GM19467 (cell line): Measurements from ENCODE around the gene PTEN.
"Not testable (repeated sequence)": the region's sequence is repeated elsewhere in the genome, so short reads cannot be mapped to it uniquely, and the experiment has no call there.

Source experiments
- ATAC-seq: cut with Tn5 transposase; IDR thresholded peaks from one replicate; pipeline ENCODE4 v1.9.1; 2021; ENCODE audit warnings: mild to moderate bottlenecking, moderate library complexity; ENCODE audit not compliant: unreplicated experiment

The PTEN gene

GRCh38 chr10:87844837-87845623, 18.4 kb upstream of the PTEN start:
- no peak for ATAC-seq

DNA sequence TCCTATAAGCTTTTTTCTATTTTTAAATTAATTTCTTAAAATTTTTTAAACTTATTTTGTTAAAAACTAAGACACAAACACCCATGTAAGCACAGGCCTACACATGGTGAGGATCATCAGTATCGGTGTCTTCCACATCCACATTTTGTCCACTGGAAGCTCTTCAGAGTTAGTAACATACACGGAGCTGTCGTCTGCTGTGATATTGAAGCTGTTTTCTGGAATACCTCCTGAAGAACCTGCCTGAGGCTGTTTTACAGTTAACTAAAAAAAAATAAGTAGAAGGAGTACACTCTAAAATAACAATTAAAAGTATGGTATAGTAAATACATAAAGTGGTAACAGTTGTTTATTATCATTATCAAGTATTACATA, 17.8 kb upstream of the PTEN start:
- no peak for ATAC-seq

- no peak for ATAC-seq
Measured at GRCh38 chr10:87846023-87846422, 17.4 kb upstream of the PTEN start.

DNA sequence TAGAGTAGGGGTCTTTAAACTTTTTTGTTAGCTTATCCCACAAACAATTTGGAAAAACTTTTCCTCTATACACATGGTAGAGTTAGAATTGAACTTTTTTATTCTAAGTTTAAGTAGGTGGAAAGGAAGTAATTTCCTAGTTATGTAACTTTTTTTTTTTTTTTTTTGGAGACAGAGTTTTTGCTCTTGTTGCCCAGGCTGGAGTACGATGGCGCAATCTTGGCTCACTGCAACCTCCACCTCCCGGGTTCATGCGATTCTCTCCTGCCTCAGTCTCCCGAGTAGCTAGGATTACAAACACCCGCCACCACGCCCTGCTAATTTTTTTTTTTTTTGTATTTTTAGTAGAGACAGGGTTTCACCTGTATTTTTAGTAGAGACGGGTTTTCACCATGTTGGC, 16.7 kb upstream of the PTEN start:
- ATAC-seq: not testable (repeated sequence)

- ATAC-seq: no peak
Measured at GRCh38 chr10:87847550-87847949, 15.9 kb upstream of the PTEN start.

- no peak for ATAC-seq
Measured at GRCh38 chr10:87849001-87849400, 14.4 kb upstream of the PTEN start.

GRCh38 chr10:87850742-87851205, 12.7 kb upstream of the PTEN start:
- no peak for ATAC-seq

DNA sequence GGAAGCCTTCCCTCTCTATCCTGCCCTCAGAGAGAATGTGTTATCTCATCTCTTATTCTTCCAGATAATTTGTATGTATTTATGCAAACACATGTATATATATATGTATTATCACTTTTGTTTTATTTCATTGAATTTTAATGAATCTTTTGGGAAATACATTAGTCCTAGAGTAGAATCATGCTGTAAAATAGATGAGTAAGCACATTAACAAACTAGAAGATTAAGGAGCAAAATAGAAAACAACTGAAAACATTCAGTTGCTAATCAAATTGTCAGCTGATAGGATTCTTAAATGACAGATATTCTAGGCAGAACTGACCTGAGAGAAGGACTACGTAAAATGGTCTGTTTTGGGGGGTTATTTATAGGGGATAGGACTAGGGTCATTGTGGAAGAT, 11.3 kb upstream of the PTEN start:
- ATAC-seq: no peak

GRCh38 chr10:87855247-87855646, 8.2 kb upstream of the PTEN start:
- not testable (repeated sequence) for ATAC-seq

- ATAC-seq: not testable (repeated sequence)
Measured at GRCh38 chr10:87855665-87856064, 7.8 kb upstream of the PTEN start.

GRCh38 chr10:87860156-87860795, 3.1 kb upstream of the PTEN start:
- no peak for ATAC-seq

DNA sequence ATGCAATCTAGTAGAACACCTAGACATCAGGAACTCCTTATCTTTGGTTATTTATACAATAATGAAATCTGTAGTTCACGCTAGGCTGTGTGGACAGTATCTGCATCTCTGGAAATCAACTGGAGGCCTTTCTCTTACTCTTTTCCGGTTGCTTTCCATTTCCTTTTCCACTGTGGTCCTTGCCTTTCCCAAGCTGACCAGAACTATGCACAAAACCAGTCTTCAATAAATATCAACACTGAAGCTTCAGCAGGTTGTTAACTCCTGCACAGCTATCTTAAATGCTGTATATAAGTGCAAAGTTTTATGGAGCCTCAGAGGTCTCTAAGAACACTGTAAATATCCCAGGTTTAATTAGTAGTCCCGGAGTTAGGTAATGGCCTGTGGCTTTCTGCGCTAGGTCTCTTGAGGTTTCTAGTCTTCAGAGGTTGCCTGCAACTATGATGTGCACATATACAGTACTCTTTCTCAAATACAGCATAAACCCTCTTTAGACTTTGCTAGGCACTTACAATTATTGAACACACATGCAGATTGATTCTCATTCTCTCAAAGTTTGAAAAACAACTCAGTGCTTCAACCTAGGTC, 2.5 kb upstream of the PTEN start:
- no peak for ATAC-seq

DNA sequence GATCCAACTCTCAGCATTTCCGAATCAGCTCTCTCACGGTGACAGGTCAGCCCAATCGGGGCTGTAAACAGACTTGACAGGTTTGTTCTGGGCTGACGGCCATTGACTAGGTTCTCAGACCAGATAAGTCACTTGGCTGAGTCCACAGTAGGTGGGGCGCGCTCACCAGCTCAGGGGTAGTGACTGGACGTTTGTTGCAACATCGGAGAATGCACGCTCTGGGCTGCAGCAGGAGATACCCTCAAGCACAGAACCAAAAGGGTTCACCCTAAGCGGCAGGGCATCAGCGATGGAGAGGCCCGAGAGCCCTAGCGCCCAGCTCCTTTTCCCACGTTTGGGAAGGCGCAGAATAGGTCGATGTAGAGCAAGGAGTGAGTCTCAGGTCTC, 1.9 kb upstream of the PTEN start:
- ATAC-seq: peak; percentile 14

- ATAC-seq: peak; percentile 44
Measured at GRCh38 chr10:87861953-87862678, 1.3 kb upstream of the PTEN start.

GRCh38 chr10:87862679-87863052, 759 bp upstream of the PTEN start:
- ATAC-seq: peak; percentile 16

GRCh38 chr10:87863951-87864495, 598 bp downstream of the PTEN start:
- ATAC-seq: not testable (repeated sequence)

DNA sequence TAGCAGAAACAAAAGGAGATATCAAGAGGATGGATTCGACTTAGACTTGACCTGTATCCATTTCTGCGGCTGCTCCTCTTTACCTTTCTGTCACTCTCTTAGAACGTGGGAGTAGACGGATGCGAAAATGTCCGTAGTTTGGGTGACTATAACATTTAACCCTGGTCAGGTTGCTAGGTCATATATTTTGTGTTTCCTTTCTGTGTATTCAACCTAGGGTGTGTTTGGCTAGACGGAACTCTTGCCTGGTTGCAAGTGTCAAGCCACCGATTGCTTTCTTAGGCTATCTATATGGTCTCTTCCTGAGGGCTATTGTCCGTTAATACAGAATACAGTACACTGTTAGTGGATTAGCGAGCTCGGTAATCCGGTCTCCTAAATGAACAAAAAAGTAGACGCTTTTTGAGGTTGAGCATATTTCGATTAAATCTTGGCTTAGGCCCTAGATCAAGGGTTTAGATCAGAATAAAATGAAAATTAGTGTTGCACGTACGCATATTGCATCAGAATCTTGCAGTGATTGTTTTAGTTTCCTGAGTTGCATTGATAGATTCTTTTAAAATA, 1.2 kb downstream of the PTEN start:
- ATAC-seq: no peak

GRCh38 chr10:87865241-87865881, 1.9 kb downstream of the PTEN start:
- ATAC-seq: no peak

GRCh38 chr10:87866412-87866974, 3.1 kb downstream of the PTEN start:
- ATAC-seq: no peak

DNA sequence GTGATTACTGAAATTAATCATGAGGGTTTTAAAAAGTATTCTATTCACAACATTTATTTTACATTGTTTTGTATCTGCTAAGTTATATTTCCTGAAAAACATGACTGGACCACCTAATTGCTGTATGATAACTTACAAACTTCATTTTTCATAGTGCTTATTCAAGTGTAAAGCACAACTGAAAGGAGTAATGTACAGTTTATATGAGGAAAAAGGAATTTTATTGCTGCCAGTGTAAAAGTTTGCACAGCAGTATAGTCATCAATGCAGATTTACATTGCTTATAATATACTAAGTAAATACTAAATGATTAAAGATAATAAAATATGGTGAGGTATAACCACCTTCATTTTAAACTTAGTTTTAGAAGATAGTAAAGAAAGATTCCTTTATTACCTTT, 4.0 kb downstream of the PTEN start:
- no peak for ATAC-seq
